H9 (cell line): ENCODE measurements around the gene LRRC53. TPM values are rescaled to one million over a fixed set of nuclear protein-coding genes. Genes with fewer than 3 reads are reported as not detected.

ENCODE experiments used
- DNase-seq: peaks from one replicate; pipeline ENCODE4 v3.0.0-alpha.2; 2017
- H2AFZ ChIP-seq: one replicate; pipeline ENCODE4 v1.6.1; 2013; ENCODE audit warnings: mild to moderate bottlenecking, low read length, control low read depth, moderate library complexity
- H2AK5ac ChIP-seq: 2 replicates; pipeline ENCODE4 v1.6.1; 2013; ENCODE audit warnings: low read length, control low read depth, mixed read lengths; ENCODE audit not compliant: insufficient read length
- H2BK120ac ChIP-seq: one replicate; pipeline ENCODE4 v1.6.1; 2013; ENCODE audit warnings: low read depth, mild to moderate bottlenecking, low read length, control low read depth, inconsistent platforms; ENCODE audit not compliant: poor library complexity, severe bottlenecking
- H2BK12ac ChIP-seq: 2 replicates; pipeline ENCODE4 v1.6.1; 2013; ENCODE audit warnings: low read length, control low read depth, mixed read lengths, low read depth; ENCODE audit not compliant: insufficient read length
- H2BK15ac ChIP-seq: 2 replicates; pipeline ENCODE4 v1.6.1; 2013; ENCODE audit warnings: low read depth, low read length, control low read depth
- H2BK20ac ChIP-seq: one replicate; pipeline ENCODE4 v1.6.1; 2013; ENCODE audit warnings: low read depth, mild to moderate bottlenecking, low read length, control low read depth, inconsistent platforms; ENCODE audit not compliant: poor library complexity, severe bottlenecking
- H2BK5ac ChIP-seq: 2 replicates; pipeline ENCODE4 v1.6.1; 2013; ENCODE audit warnings: low read length, control low read depth, mixed read lengths; ENCODE audit not compliant: insufficient read length
- H3K14ac ChIP-seq: 2 replicates; pipeline ENCODE4 v1.6.1; 2013; ENCODE audit warnings: low read length, control low read depth; ENCODE audit not compliant: insufficient read depth
- H3K18ac ChIP-seq: 2 replicates; pipeline ENCODE4 v1.6.1; 2013; ENCODE audit warnings: low read depth, mild to moderate bottlenecking, mixed read lengths, low read length, control low read depth; ENCODE audit not compliant: insufficient read length
- H3K23ac ChIP-seq: 2 replicates; pipeline ENCODE4 v1.6.1; 2013; ENCODE audit warnings: low read length, control low read depth, mixed read lengths, low read depth; ENCODE audit not compliant: insufficient read length
- H3K23me2 ChIP-seq: 2 replicates; pipeline ENCODE4 v1.6.1; 2013; ENCODE audit warnings: low read depth, mild to moderate bottlenecking, mixed read lengths, low read length, control low read depth; ENCODE audit not compliant: insufficient read length, poor library complexity, severe bottlenecking
- H3K27ac ChIP-seq: 2 replicates; pipeline ENCODE4 v1.5.1; 2013; ENCODE audit warnings: low read length, control low read depth, mixed read lengths, low read depth; ENCODE audit not compliant: insufficient read length
- H3K27me3 ChIP-seq: 2 replicates; pipeline ENCODE4 v1.6.1; 2013; ENCODE audit warnings: low read length, control low read depth, inconsistent platforms; ENCODE audit not compliant: insufficient read depth
- H3K4ac ChIP-seq: 2 replicates; pipeline ENCODE4 v1.6.1; 2013; ENCODE audit warnings: low read depth, mild to moderate bottlenecking, control low read depth, inconsistent platforms, low read length, moderate library complexity
- H3K4me1 ChIP-seq: 2 replicates; pipeline ENCODE4 v1.6.1; 2013; ENCODE audit warnings: low read length, control low read depth, inconsistent platforms; ENCODE audit not compliant: insufficient read depth
- H3K4me2 ChIP-seq: 2 replicates; pipeline ENCODE4 v1.6.1; 2013; ENCODE audit warnings: low read length, control low read depth, mixed read lengths; ENCODE audit not compliant: insufficient read length, insufficient read depth
- H3K56ac ChIP-seq: 2 replicates; pipeline ENCODE4 v1.6.1; 2013; ENCODE audit warnings: low read depth, mild to moderate bottlenecking, mixed read lengths, low read length, control low read depth; ENCODE audit not compliant: insufficient read length
- H3K79me1 ChIP-seq: 2 replicates; pipeline ENCODE4 v1.6.1; 2013; ENCODE audit warnings: low read depth, mild to moderate bottlenecking, moderate library complexity, low read length, control low read depth, inconsistent platforms; ENCODE audit not compliant: insufficient read depth, poor library complexity, severe bottlenecking
- H3K79me2 ChIP-seq: 2 replicates; pipeline ENCODE4 v1.6.1; 2013; ENCODE audit warnings: low read length, control low read depth, inconsistent platforms; ENCODE audit not compliant: insufficient read depth
- H3K9ac ChIP-seq: 2 replicates; pipeline ENCODE4 v1.6.1; 2013; ENCODE audit warnings: low read length, control low read depth, mixed read lengths; ENCODE audit not compliant: insufficient read length; ENCODE audit errors: extremely low read depth
- H3K9me3 ChIP-seq: one replicate; pipeline ENCODE4 v1.6.1; 2013; ENCODE audit warnings: low read depth, low read length, inconsistent platforms; ENCODE audit not compliant: control insufficient read depth
- H3T11ph ChIP-seq: one replicate; pipeline ENCODE4 v1.6.1; 2013; ENCODE audit warnings: mild to moderate bottlenecking, low read length, control low read depth, inconsistent platforms
- H4K20me1 ChIP-seq: one replicate; pipeline ENCODE4 v1.6.1; 2013; ENCODE audit not compliant: control insufficient read depth, insufficient read length, insufficient read depth
- H4K5ac ChIP-seq: 2 replicates; pipeline ENCODE4 v1.6.1; 2013; ENCODE audit warnings: low read depth, mild to moderate bottlenecking, mixed read lengths, low read length, control low read depth; ENCODE audit not compliant: insufficient read length
- H4K8ac ChIP-seq: replicated peaks from 2 replicates; pipeline ENCODE4 v1.6.1; 2013; ENCODE audit warnings: low read length, control low read depth, mixed read lengths, low read depth; ENCODE audit not compliant: insufficient read length
- H4K91ac ChIP-seq: 2 replicates; pipeline ENCODE4 v1.6.1; 2013; ENCODE audit warnings: low read depth, mild to moderate bottlenecking, moderate library complexity, mixed read lengths, low read length, control low read depth; ENCODE audit not compliant: insufficient read length
- H3K27ac Mint-ChIP-seq, 3 experiments: 2 replicates in 2 of 3; 3 replicates in 1 of 3; pipeline ENCODE4 v1.8.0; 2020 to 2021; ENCODE audit warnings: mixed read lengths in 3 of 3, mild to moderate bottlenecking in 1 of 3, moderate library complexity in 1 of 3
- H3K27me3 Mint-ChIP-seq: 2 replicates; pipeline ENCODE4 v1.8.0; 2021; ENCODE audit warnings: low read depth, mild to moderate bottlenecking, moderate library complexity, mixed read lengths
- H3K36me3 Mint-ChIP-seq, 3 experiments: 2 replicates in 2 of 3; 3 replicates in 1 of 3; pipeline ENCODE4 v1.8.0; 2020 to 2021; ENCODE audit warnings: low read depth in 3 of 3, mixed read lengths in 3 of 3; ENCODE audit not compliant: insufficient read depth in 1 of 3
- H3K4me1 Mint-ChIP-seq, 2 experiments: 2 replicates each; pipeline ENCODE4 v1.8.0; 2020; ENCODE audit warnings: mixed read lengths in 2 of 2
- H3K4me3 Mint-ChIP-seq, 2 experiments: 2 replicates in 1 of 2; 3 replicates in 1 of 2; pipeline ENCODE4 v1.8.0; 2020 to 2021; ENCODE audit warnings: mild to moderate bottlenecking in 2 of 2, mixed read lengths in 2 of 2, moderate library complexity in 1 of 2
- H3K9me3 Mint-ChIP-seq, 2 experiments: 2 replicates in 1 of 2; 3 replicates in 1 of 2; pipeline ENCODE4 v1.8.0; 2020; ENCODE audit warnings: mild to moderate bottlenecking in 2 of 2, mixed read lengths in 2 of 2, moderate library complexity in 1 of 2
- CTCF ChIP-seq: fragments of 200-600 bp; sonication (generic); conservative IDR thresholded peaks from 3 replicates; pipeline ENCODE4 v1.8.0; 2021; ENCODE audit warnings: antibody characterized with exemption, mild to moderate bottlenecking
- WGBS: extraction: QIAGEN DNeasy Blood & Tissue Kit; methylation state at CpG from one replicate; pipeline ENCODE4 v1.1.7; 2013; ENCODE audit warnings: missing lambda C conversion rate, low lambda C conversion rate, mixed read lengths; ENCODE audit not compliant: insufficient read length; ENCODE audit errors: extremely low coverage; 5-methylcytosine and 5-hydroxymethylcytosine counted together
- total RNA-seq: library from RNA; stranded (reverse); gene quantifications from 2 replicates; pipeline ENCODE4 v1.2.1, GENCODE V29; 2021

LRRC53 gene
- total RNA-seq, 1 experiment from 2014 or later, result not detected

GRCh38 chr1:74453277-74453676 is 59.1 kb downstream of the LRRC53 start:
- Histone ChIP-seq H3K14ac (no peak overlapping the region), H3K4me1 (no peaks in the 10 kb centered on the region), H4K8ac (no peak overlapping the region), H2BK5ac (no peak overlapping the region), H4K5ac (no peak overlapping the region), H3K27me3 (no peaks in the 10 kb centered on the region), H3K23ac (no peak overlapping the region), H2BK15ac (no peak overlapping the region), H3K23me2 (no peaks in the 10 kb centered on the region), H3K27ac (no peak overlapping the region), H2BK20ac (no peak overlapping the region), H3K79me1 (no peaks in the 10 kb centered on the region), H3K9me3 (no peaks in the 10 kb centered on the region), H3K4ac (no peak overlapping the region), H4K91ac (no peak overlapping the region), H2BK120ac (no peak overlapping the region), H3K79me2 (no peaks in the 10 kb centered on the region), H3K56ac (no peak overlapping the region), H3K4me2 (no peak overlapping the region), H4K20me1 (no peaks in the 10 kb centered on the region), H2BK12ac (no peak overlapping the region), H3K9ac (no peak overlapping the region), H3K18ac (no peak overlapping the region), H3T11ph (no peak overlapping the region), H2AK5ac (no peak overlapping the region), H2AFZ (no peak overlapping the region)
- DNase-seq, result no peak
- no peak for TF ChIP-seq CTCF
- Mint-ChIP-seq H3K4me3 (no peak overlapping the region), H3K27me3 (no peaks in the 10 kb centered on the region), H3K4me1 (no peaks in the 10 kb centered on the region), H3K36me3 (no peaks in the 10 kb centered on the region; a peak in 2 of 7 replicates), H3K9me3 (no peaks in the 10 kb centered on the region; a peak in 1 of 5 replicates), H3K27ac (no peak overlapping the region)
- WGBS, result no CpG with 5 or more reads among the region's 2 CpGs
